ENCODE measurements around the gene TDRD6. TPM values are rescaled to one million over a fixed set of nuclear protein-coding genes. Genes with fewer than 3 reads are reported as not detected.

The TDRD6 gene
- polyA plus RNA-seq, 1 experiment, result not detected

- POLR2A ChIA-PET, result no interaction called here
- CTCF ChIA-PET, result no interaction called here
- no peak for TF ChIP-seq CTCF (IDR thresholded peaks at IDR 0.05; ENCODE audit: low read depth, low read length)
- no peak overlapping the region for H3K4me3 ChIP-seq (ENCODE audit: low read depth, low read length)
- no peaks in the 10 kb centered on the region for H3K9me3 ChIP-seq (ENCODE audit: control insufficient read depth, insufficient read depth, low read length)
- no peak overlapping the region for H3K27ac ChIP-seq (ENCODE audit: low read depth, low read length)
- H3K27me3 ChIP-seq (ENCODE audit: control insufficient read depth, insufficient read depth, low read length), result no peaks in the 10 kb centered on the region
- no peak for DNase-seq (ENCODE audit: low read depth, low spot score)
Observed at GRCh38 chr6:46748940-46749503, 61.3 kb downstream of the TDRD6 start.

- H3K9me3 ChIP-seq (ENCODE audit: control insufficient read depth, insufficient read depth, low read length), result no peaks in the 10 kb centered on the region
- POLR2A ChIA-PET, result no interaction called here
- H3K4me3 ChIP-seq (ENCODE audit: low read depth, low read length), result no peak overlapping the region
- H3K27me3 ChIP-seq (ENCODE audit: control insufficient read depth, insufficient read depth, low read length), result no peaks in the 10 kb centered on the region
- no peak overlapping the region for H3K27ac ChIP-seq (ENCODE audit: low read depth, low read length)
- DNase-seq (ENCODE audit: low read depth, low spot score), result no peak
- CTCF ChIA-PET, result no interaction called here
- no peak for TF ChIP-seq CTCF (IDR thresholded peaks at IDR 0.05; ENCODE audit: low read depth, low read length)
Observed at GRCh38 chr6:46749731-46750130, 62.0 kb downstream of the TDRD6 start.

- H3K27ac ChIP-seq (ENCODE audit: low read depth, low read length), result no peak overlapping the region
- DNase-seq (ENCODE audit: low read depth, low spot score), result no peak
- H3K4me3 ChIP-seq (ENCODE audit: low read depth, low read length), result no peak overlapping the region
- no peaks in the 10 kb centered on the region for H3K27me3 ChIP-seq (ENCODE audit: control insufficient read depth, insufficient read depth, low read length)
- ChIA-PET CTCF (no interaction called here), POLR2A (no interaction called here)
- no peaks in the 10 kb centered on the region for H3K9me3 ChIP-seq (ENCODE audit: control insufficient read depth, insufficient read depth, low read length)
- no peak for TF ChIP-seq CTCF (IDR thresholded peaks at IDR 0.05; ENCODE audit: low read depth, low read length)
Observed at GRCh38 chr6:46751658-46752057, 64.0 kb downstream of the TDRD6 start.

Other genes with a start within 250 kb of the TDRD6 start
- 0.11 TPM in 2 replicates for gene RCAN2, start 196.4 kb upstream of the TDRD6 start, polyA plus RNA-seq (2011; rRNA removed)
- not detected in 2 replicates for gene CYP39A1, start 35.1 kb upstream of the TDRD6 start, polyA plus RNA-seq (2011; rRNA removed)
- gene SLC25A27, start 34.9 kb upstream of the TDRD6 start, polyA plus RNA-seq (2011; rRNA removed), result 0.25 and 0.53 TPM in 2 replicates
- gene PLA2G7, start 47.5 kb downstream of the TDRD6 start, polyA plus RNA-seq (2011; rRNA removed), result not detected in 2 replicates
- gene ANKRD66, start 59.0 kb downstream of the TDRD6 start, polyA plus RNA-seq (2011; rRNA removed), result not detected in 2 replicates
- gene MEP1A, start 105.5 kb downstream of the TDRD6 start, polyA plus RNA-seq (2011; rRNA removed), result not detected in 2 replicates
- gene ADGRF5, start 234.1 kb downstream of the TDRD6 start, polyA plus RNA-seq (2011; rRNA removed), result not detected in 2 replicates

Data from AG04450 (cell line).